B cell (primary cell): ENCODE data around the gene CIZ1. TPM values are rescaled to one million over a fixed set of nuclear protein-coding genes. Genes with fewer than 3 reads are reported as not detected.
"Not testable (repeated sequence)": the region's sequence is repeated elsewhere in the genome, so short reads cannot be mapped to it uniquely, and the experiment has no call there.

Experiments used
- ATAC-seq: fragments of 200-7000 bp; cut with Tn5 transposase; one replicate; pipeline ENCODE4 v1.10.0; 2021; ENCODE audit warnings: low read depth, mild to moderate bottlenecking, moderate number of reproducible peaks, moderate library complexity
- CTCF ChIA-PET: fragments of 350-600 bp; sonication (Branson Sonifier 250); formaldehyde crosslinking; loops from one replicate; lab custom pipeline; 2021; ENCODE audit warnings: antibody characterized with exemption, inconsistent platforms; lab: Charles Lee
- POLR2A ChIA-PET: fragments of 350-600 bp; sonication (Branson Sonifier 250); formaldehyde crosslinking; loops from one replicate; lab custom pipeline; 2021; ENCODE audit warnings: antibody characterized with exemption; lab: Charles Lee
- DNase-seq: peaks from one replicate; pipeline ENCODE4 v3.0.0; 2013
- H2AFZ ChIP-seq: 2 replicates; pipeline ENCODE4 v1.6.1; 2012; ENCODE audit warnings: mild to moderate bottlenecking, low read depth, low read length; ENCODE audit not compliant: insufficient read depth, poor library complexity, severe bottlenecking
- H3K27ac ChIP-seq, 2 donors: 1 replicate in 1 of 2; 2 replicates in 1 of 2; pipeline ENCODE4 v1.5.1; 2012 to 2013; ENCODE audit warnings: low read length in 2 of 2, mild to moderate bottlenecking in 2 of 2, moderate library complexity in 1 of 2
- H3K27me3 ChIP-seq, 4 experiments: fragments of 200-600 bp in 1 of 4; sonication (generic) in 1 of 4; replicated peaks in 1 of 4; 1 replicate in 2 of 4; 2 replicates in 2 of 4; pipeline versions ENCODE4 v1.6.1 to v1.7.0; 2013 to 2016; ENCODE audit warnings: low read length in 3 of 4, mild to moderate bottlenecking in 2 of 4, mixed read lengths in 1 of 4, moderate library complexity in 1 of 4; ENCODE audit not compliant: insufficient read depth in 4 of 4, control insufficient read depth in 3 of 4; ENCODE audit errors: control extremely low read depth in 1 of 4
- H3K36me3 ChIP-seq, 2 experiments: replicated peaks in 1 of 2; 1 replicate in 1 of 2; 2 replicates in 1 of 2; pipeline versions ENCODE4 v1.6.1 to v1.7.1; 2013; ENCODE audit warnings: low read length in 1 of 2; ENCODE audit not compliant: insufficient read depth in 2 of 2, control insufficient read depth in 1 of 2; ENCODE audit errors: control extremely low read depth in 1 of 2, extremely low read depth in 1 of 2
- H3K4me1 ChIP-seq, 2 donors: fragments of 200-600 bp in 1 of 2; sonication (generic) in 1 of 2; 1 replicate in 1 of 2; 2 replicates in 1 of 2; pipeline versions ENCODE4 v1.5.1 to v1.6.1; 2013 to 2017; ENCODE audit warnings: low read length in 2 of 2; ENCODE audit not compliant: control insufficient read depth in 2 of 2, insufficient read depth in 2 of 2
- H3K4me2 ChIP-seq: replicated peaks from 2 replicates; pipeline ENCODE3; 2012; ENCODE audit warnings: mild to moderate bottlenecking, low read depth, low read length; ENCODE audit not compliant: poor library complexity, severe bottlenecking
- H3K4me3 ChIP-seq, 5 experiments: fragments of 200-600 bp in 1 of 5; sonication (generic) in 1 of 5; 1 replicate in 3 of 5; 2 replicates in 2 of 5; pipeline versions ENCODE4 v1.5.1 to v1.7.0; 2011 to 2016; ENCODE audit warnings: low read length in 4 of 5, mild to moderate bottlenecking in 4 of 5, low read depth in 2 of 5, control low read depth in 1 of 5, moderate library complexity in 1 of 5; ENCODE audit not compliant: insufficient read depth in 1 of 5; ENCODE audit errors: control extremely low read depth in 1 of 5, extremely low read depth in 1 of 5
- H3K79me2 ChIP-seq: fragments of 200-600 bp; sonication (generic); one replicate; pipeline ENCODE4 v1.6.0; 2016; ENCODE audit warnings: low read length; ENCODE audit not compliant: control insufficient read depth, insufficient read depth
- H3K9ac ChIP-seq: fragments of 200-600 bp; sonication (generic); 2 replicates; pipeline ENCODE4 v1.6.1; 2017; ENCODE audit warnings: mild to moderate bottlenecking, low read length, moderate library complexity
- H3K9me3 ChIP-seq, 3 donors: one replicate each; pipeline versions ENCODE4 v1.6.1 to v1.7.1; 2013; ENCODE audit warnings: low read length in 2 of 3; ENCODE audit not compliant: control insufficient read depth in 2 of 3, insufficient read depth in 1 of 3; ENCODE audit errors: control extremely low read depth in 1 of 3
- H4K20me1 ChIP-seq: 2 replicates; pipeline ENCODE4 v1.6.0; 2012; ENCODE audit warnings: mild to moderate bottlenecking, low read length; ENCODE audit not compliant: insufficient read depth, control insufficient read depth, poor library complexity, severe bottlenecking
- H3K27ac Mint-ChIP-seq: one replicate; pipeline ENCODE4 v1.8.0; 2021; ENCODE audit warnings: mixed read lengths
- H3K27me3 Mint-ChIP-seq: one replicate; pipeline ENCODE4 v1.8.0; 2021; ENCODE audit warnings: mixed read lengths
- H3K4me1 Mint-ChIP-seq: one replicate; pipeline ENCODE4 v1.8.0; 2021; ENCODE audit warnings: mixed read lengths
- H3K4me3 Mint-ChIP-seq: one replicate; pipeline ENCODE4 v1.8.0; 2021; ENCODE audit warnings: mixed read lengths
- H3K9me3 Mint-ChIP-seq: one replicate; pipeline ENCODE4 v1.8.0; 2022; ENCODE audit warnings: mixed read lengths; ENCODE audit not compliant: insufficient read depth
- CTCF ChIP-seq: fragments of 200-600 bp; IDR thresholded peaks from one replicate; pipeline ENCODE4 v1.8.0; 2022; ENCODE audit warnings: antibody characterized with exemption, mild to moderate bottlenecking
- EZH2 ChIP-seq: IDR thresholded peaks from 2 replicates; pipeline ENCODE4 v1.6.1; 2012; ENCODE audit warnings: borderline replicate concordance, low read depth, mild to moderate bottlenecking, moderate library complexity, low read length; ENCODE audit not compliant: insufficient read depth, poor library complexity, severe bottlenecking
- WGBS: methylation state at CpG from one replicate; pipeline ENCODE4 v1.1.5; 2013; ENCODE audit warnings: missing lambda C conversion rate; ENCODE audit not compliant: insufficient coverage; 5-methylcytosine and 5-hydroxymethylcytosine counted together
- intact Hi-C: fragments of 100-400 bp; cut with micrococcal nuclease; formaldehyde crosslinking; loops from one replicate; pipeline ENCODE4 v1.10.0; 2022
- polyA plus RNA-seq: library from polyadenylated mRNA; depleted of rRNA; stranded (reverse); fragments of >200 nt; gene quantifications from 2 replicates; pipeline ENCODE4 v1.2.3, GENCODE V29; 2012
- total RNA-seq, 2 donors: library from RNA; stranded (reverse); fragments of 120-200 nt in 1 of 2; gene quantifications; 1 replicate in 1 of 2; 2 replicates in 1 of 2; pipeline versions ENCODE4 v1.2.3 to v1.2.4, GENCODE V29; 2013 to 2022

CIZ1 gene
- total and polyA plus RNA-seq, 2 donors (not counting 1 experiment from before 2014, with no cell fraction given), result 79.9 to 160 TPM

- ChIA-PET CTCF (no interaction called here), POLR2A (interaction anchor here (1.1 kb wide), 1 partner anchor 9 kb away, joined by 3 read pairs; no protein-coding TSS in a partner anchor)
- Histone ChIP-seq H3K4me1 (peaks cover 0 to 9% of the 10 kb centered on the region in 2 donors), H3K4me3 (no peak overlapping the region), H2AFZ (no peak overlapping the region), H3K36me3 (no peaks in the 10 kb centered on the region), H3K9me3 (no peaks in the 10 kb centered on the region), H3K27me3 (peaks cover 0 to 3% (median 0%) of the 10 kb centered on the region in 4 experiments), H3K9ac (no peak overlapping the region), H4K20me1 (no peaks in the 10 kb centered on the region), H3K79me2 (no peaks in the 10 kb centered on the region), H3K4me2 (no peak overlapping the region), H3K27ac (no peak overlapping the region)
- Mint-ChIP-seq H3K27ac (no peak overlapping the region), H3K9me3 (no peaks in the 10 kb centered on the region), H3K4me3 (no peak overlapping the region), H3K27me3 (peaks cover 27% of the 10 kb centered on the region), H3K4me1 (no peaks in the 10 kb centered on the region)
- ATAC-seq, result no peak
- DNase-seq, result no peak
- TF ChIP-seq EZH2 (no peak), CTCF (no peak)
- 84% methylated on average over 15 of the region's 18 CpGs for WGBS
- intact Hi-C loops, result no loop called here
Measured at GRCh38 chr9:128136816-128137793, 54.3 kb downstream of the CIZ1 start.

- DNase-seq, H3K36me3 ChIP-seq, H3K4me2 ChIP-seq, H3K4me3 ChIP-seq, intact Hi-C loops, H3K4me1 Mint-ChIP-seq, ATAC-seq, CTCF ChIA-PET, H3K9me3 Mint-ChIP-seq, H3K27ac ChIP-seq, H3K4me3 Mint-ChIP-seq, H2AFZ ChIP-seq, H3K27me3 ChIP-seq, H3K9me3 ChIP-seq, H3K79me2 ChIP-seq, H3K9ac ChIP-seq, H3K4me1 ChIP-seq, H4K20me1 ChIP-seq, POLR2A ChIA-PET: not testable (repeated sequence)
- WGBS, result 44% methylated on average over 6 of the region's 8 CpGs
- Mint-ChIP-seq H3K27ac (peak overlapping the region; percentile 32), H3K27me3 (peaks cover 25% of the 10 kb centered on the region)
Measured at GRCh38 chr9:128135561-128135960, 55.8 kb downstream of the CIZ1 start.

- H2AFZ ChIP-seq, H3K4me3 Mint-ChIP-seq, H3K27me3 ChIP-seq, H3K27ac ChIP-seq, H3K4me2 ChIP-seq, DNase-seq, POLR2A ChIA-PET, H3K79me2 ChIP-seq, H3K27ac Mint-ChIP-seq, H3K36me3 ChIP-seq, intact Hi-C loops, H3K4me3 ChIP-seq, H4K20me1 ChIP-seq, H3K9ac ChIP-seq, H3K9me3 Mint-ChIP-seq, H3K9me3 ChIP-seq, ATAC-seq: not testable (repeated sequence)
- H3K4me1 Mint-ChIP-seq, result peaks cover 17% of the 10 kb centered on the region
- WGBS, result 74% methylated on average over 7 of the region's 8 CpGs
- CTCF ChIA-PET, result interaction anchor here (1.3 kb wide), 1 partner anchor 16 kb away, joined by 3 read pairs; no protein-coding TSS in a partner anchor
- H3K27me3 Mint-ChIP-seq, result peaks cover 25% of the 10 kb centered on the region
- H3K4me1 ChIP-seq, result peaks cover 7 to 12% of the 10 kb centered on the region in 2 donors
Measured at GRCh38 chr9:128132139-128132538, 59.2 kb downstream of the CIZ1 start.
